Ureter (tissue), 1 donor: ENCODE data around the gene DNAH5. TPM values are rescaled to one million over a fixed set of nuclear protein-coding genes. Genes with fewer than 3 reads are reported as not detected.

Source experiments
- total RNA-seq: library from RNA; stranded (reverse); gene quantifications from one replicate; pipeline ENCODE4 v1.2.4, GENCODE V29; 2023
- donor health status: DM: yes; HTN: yes; CAD: no.

The DNAH5 gene
- total RNA-seq, 1 donor from 2014 or later: 13.3 TPM

Other genes starting within 250 kb of the DNAH5 start
- 216 TPM for gene TRIO, start 198.7 kb upstream of the DNAH5 start, total RNA-seq